ENCODE data around the gene TMEM129.
A peak's percentile ranks its signal among the peaks of the same experiment; 100 is the strongest.

The TMEM129 gene

GRCh38 chr4:1690698-1691097 is 30.4 kb downstream of the TMEM129 start:
- TF ChIP-seq CTCF (IDR thresholded peaks at IDR 0.05; ENCODE audit: low read depth, low read length) (no peak), POLR2A (IDR thresholded peaks at IDR 0.05; ENCODE audit: extremely low read depth, insufficient read length) (no peak), MYC (IDR thresholded peaks at IDR 0.05; ENCODE audit: low read depth, low read length) (no peak), MAX (IDR thresholded peaks at IDR 0.05; ENCODE audit: low read depth, low read length) (no peak)
- DNase-seq (ENCODE audit: low read depth), result no peak
- no peak overlapping the region for H3K4me3 ChIP-seq (ENCODE audit: low read depth, low read length)

- no peak for DNase-seq (ENCODE audit: low read depth)
- TF ChIP-seq MYC (IDR thresholded peaks at IDR 0.05; ENCODE audit: low read depth, low read length) (no peak), MAX (IDR thresholded peaks at IDR 0.05; ENCODE audit: low read depth, low read length) (no peak), POLR2A (IDR thresholded peaks at IDR 0.05; ENCODE audit: extremely low read depth, insufficient read length) (no peak), CTCF (IDR thresholded peaks at IDR 0.05; ENCODE audit: low read depth, low read length) (no peak)
- H3K4me3 ChIP-seq (ENCODE audit: low read depth, low read length), result no peak overlapping the region
Observed at GRCh38 chr4:1686440-1687036, 34.6 kb downstream of the TMEM129 start.

- no peak for DNase-seq (ENCODE audit: low read depth)
- TF ChIP-seq CTCF (IDR thresholded peaks at IDR 0.05; ENCODE audit: low read depth, low read length) (no peak), POLR2A (IDR thresholded peaks at IDR 0.05; ENCODE audit: extremely low read depth, insufficient read length) (no peak), MAX (IDR thresholded peaks at IDR 0.05; ENCODE audit: low read depth, low read length) (no peak), MYC (IDR thresholded peaks at IDR 0.05; ENCODE audit: low read depth, low read length) (no peak)
- H3K4me3 ChIP-seq (ENCODE audit: low read depth, low read length), result no peak overlapping the region
Observed at GRCh38 chr4:1685235-1686150, 35.6 kb downstream of the TMEM129 start.

GRCh38 chr4:1684506-1685234 is 36.5 kb downstream of the TMEM129 start:
- DNase-seq (ENCODE audit: low read depth), result peak; percentile 24
- TF ChIP-seq POLR2A (IDR thresholded peaks at IDR 0.05; ENCODE audit: extremely low read depth, insufficient read length) (peak; percentile 35), CTCF (IDR thresholded peaks at IDR 0.05; ENCODE audit: low read depth, low read length) (no peak)
- H3K4me3 ChIP-seq (ENCODE audit: low read depth, low read length), result no peak overlapping the region

GRCh38 chr4:1683736-1684505 is 37.2 kb downstream of the TMEM129 start, which contains the start of gene FAM53A:
FAM53A (minus strand) TSS chr4:1684313; CDS start chr4:1668741, 15,572 bp downstream.
- DNase-seq (ENCODE audit: low read depth), result peak; percentile 91
- TF ChIP-seq MYC (IDR thresholded peaks at IDR 0.05; ENCODE audit: low read depth, low read length) (peak; percentile 66), POLR2A (IDR thresholded peaks at IDR 0.05; ENCODE audit: extremely low read depth, insufficient read length) (peak; percentile 60), CTCF (IDR thresholded peaks at IDR 0.05; ENCODE audit: low read depth, low read length) (no peak), MAX (IDR thresholded peaks at IDR 0.05; ENCODE audit: low read depth, low read length) (peak; percentile 43)
- peak within 1 kb of the TSS; percentile 13 for H3K4me3 ChIP-seq (ENCODE audit: low read depth, low read length)

Data from NB4 (cell line).